H1 (cell line): Measurements from ENCODE around the gene C9orf152. TPM values are rescaled to one million over a fixed set of nuclear protein-coding genes. Genes with fewer than 3 reads are reported as not detected.

Experiments used
- CTCF ChIA-PET: fragments of 300-600 bp; sonication (Branson Sonifier 250); formaldehyde crosslinking; loops from one replicate; lab custom pipeline; 2021; ENCODE audit not compliant: partially characterized antibody; lab: Charles Lee
- POLR2A ChIA-PET: fragments of 300-600 bp; sonication (Branson Sonifier 250); formaldehyde crosslinking; loops from one replicate; lab custom pipeline; 2021; ENCODE audit warnings: inconsistent platforms; ENCODE audit not compliant: partially characterized antibody; lab: Charles Lee
- DNase-seq, 2 experiments: peaks; one replicate each; pipeline versions ENCODE4 v3.0.0 to v3.0.0-alpha.2; 2010 to 2022; ENCODE audit warnings: low spot score in 2 of 2, low read depth in 1 of 2, mixed read lengths in 1 of 2
- FAIRE-seq: peaks from 2 replicates; lab custom pipeline; 2011; peaks lifted over from hg19 to GRCh38; lab: Jason Lieb, UNC
- H2AFZ ChIP-seq: 2 replicates; pipeline ENCODE4 v1.8.1; 2012; ENCODE audit warnings: low read length, inconsistent platforms
- H2AK5ac ChIP-seq: 2 replicates; pipeline ENCODE4 v1.6.1; 2013; ENCODE audit warnings: low read depth, low read length
- H2BK120ac ChIP-seq: replicated peaks from 2 replicates; pipeline ENCODE3; 2013; ENCODE audit warnings: low read depth, low read length, inconsistent platforms
- H2BK12ac ChIP-seq: 2 replicates; pipeline ENCODE4 v1.6.1; 2013; ENCODE audit warnings: low read depth, low read length
- H2BK15ac ChIP-seq: 2 replicates; pipeline ENCODE4 v1.6.1; 2013; ENCODE audit warnings: low read length
- H2BK20ac ChIP-seq: 2 replicates; pipeline ENCODE4 v1.6.1; 2013; ENCODE audit warnings: low read length
- H2BK5ac ChIP-seq: 2 replicates; pipeline ENCODE4 v1.6.1; 2013; ENCODE audit warnings: low read depth, low read length
- H3K14ac ChIP-seq: 2 replicates; pipeline ENCODE4 v1.6.1; 2013; ENCODE audit warnings: inconsistent platforms; ENCODE audit not compliant: insufficient read length
- H3K18ac ChIP-seq: 2 replicates; pipeline ENCODE4 v1.6.1; 2013; ENCODE audit warnings: low read length; ENCODE audit errors: extremely low read depth
- H3K23ac ChIP-seq: 2 replicates; pipeline ENCODE4 v1.6.1; 2013; ENCODE audit warnings: inconsistent platforms; ENCODE audit not compliant: insufficient read length
- H3K23me2 ChIP-seq: 2 replicates; pipeline ENCODE4 v1.6.1; 2013; ENCODE audit warnings: low read depth, low read length
- H3K27ac ChIP-seq: 2 replicates; pipeline ENCODE4 v1.6.1; 2011; ENCODE audit warnings: low read depth, low read length, inconsistent platforms
- H3K27me3 ChIP-seq, 4 experiments: replicated peaks in 1 of 4; 1 replicate in 1 of 4; 2 replicates in 3 of 4; pipeline versions ENCODE4 v1.6.1 to v1.8.1; 2011 to 2013; ENCODE audit warnings: low read length in 3 of 4, mild to moderate bottlenecking in 3 of 4, inconsistent platforms in 2 of 4, mixed read lengths in 2 of 4, moderate library complexity in 1 of 4; ENCODE audit not compliant: control insufficient read depth in 3 of 4, insufficient read depth in 3 of 4; ENCODE audit errors: extremely low read depth in 1 of 4
- H3K36me3 ChIP-seq, 4 experiments: 2 replicates each; pipeline versions ENCODE4 v1.6.1 to v1.8.1; 2011 to 2013; ENCODE audit warnings: mild to moderate bottlenecking in 4 of 4, low read length in 3 of 4, moderate library complexity in 2 of 4, control low read depth in 1 of 4, inconsistent platforms in 1 of 4; ENCODE audit not compliant: insufficient read depth in 4 of 4, control insufficient read depth in 2 of 4
- H3K4ac ChIP-seq: replicated peaks from 2 replicates; pipeline ENCODE3; 2013; ENCODE audit warnings: low read length, low read depth, mixed read lengths, inconsistent platforms; ENCODE audit not compliant: insufficient read length
- H3K4me1 ChIP-seq, 4 experiments: replicated peaks in 1 of 4; 1 replicate in 1 of 4; 2 replicates in 3 of 4; pipeline versions ENCODE4 v1.6.1 to v1.8.1; 2011 to 2013; ENCODE audit warnings: low read length in 3 of 4, inconsistent platforms in 2 of 4, mixed read lengths in 1 of 4; ENCODE audit not compliant: insufficient read depth in 4 of 4, control insufficient read depth in 3 of 4
- H3K4me2 ChIP-seq, 2 experiments: 2 replicates each; pipeline versions ENCODE4 v1.6.1 to v1.8.1; 2011 to 2013; ENCODE audit warnings: low read depth in 2 of 2, low read length in 2 of 2, control low read depth in 1 of 2, inconsistent platforms in 1 of 2, mild to moderate bottlenecking in 1 of 2; ENCODE audit not compliant: insufficient read depth in 1 of 2
- H3K4me3 ChIP-seq, 4 experiments: fragments of 200-600, 300-600 bp in 1 of 4; sonication (generic), shearing (Covaris generic), sonication (Bioruptor Twin) in 1 of 4; 2 replicates each; pipeline versions ENCODE4 v1.5.1 to v1.8.1; 2011 to 2016; ENCODE audit warnings: low read length in 4 of 4, low read depth in 3 of 4, control low read depth in 2 of 4, inconsistent platforms in 2 of 4, mild to moderate bottlenecking in 2 of 4, mixed read lengths in 1 of 4, moderate library complexity in 1 of 4; ENCODE audit not compliant: insufficient read depth in 2 of 4; ENCODE audit errors: extremely low read depth in 1 of 4
- H3K56ac ChIP-seq: replicated peaks from 2 replicates; pipeline ENCODE3; 2013; ENCODE audit warnings: low read depth, mild to moderate bottlenecking, mixed read lengths, low read length, inconsistent platforms; ENCODE audit not compliant: insufficient read length
- H3K79me1 ChIP-seq: 2 replicates; pipeline ENCODE4 v1.6.1; 2013; ENCODE audit warnings: low read depth, low read length, control low read depth
- H3K79me2 ChIP-seq, 2 experiments: 2 replicates each; pipeline versions ENCODE4 v1.6.1 to v1.8.1; 2012 to 2013; ENCODE audit warnings: low read length in 2 of 2, mild to moderate bottlenecking in 2 of 2, inconsistent platforms in 1 of 2; ENCODE audit not compliant: insufficient read depth in 2 of 2, control insufficient read depth in 1 of 2
- H3K9ac ChIP-seq, 4 experiments: replicated peaks in 1 of 4; 1 replicate in 1 of 4; 2 replicates in 3 of 4; pipeline versions ENCODE4 v1.6.1 to v1.8.1; 2011 to 2013; ENCODE audit warnings: low read depth in 3 of 4, low read length in 3 of 4, control low read depth in 2 of 4, mild to moderate bottlenecking in 2 of 4, moderate library complexity in 2 of 4, inconsistent platforms in 1 of 4; ENCODE audit errors: extremely low read depth in 1 of 4
- H3K9me3 ChIP-seq, 2 experiments: 2 replicates each; pipeline versions ENCODE4 v1.6.1 to v1.8.1; 2012 to 2013; ENCODE audit warnings: mild to moderate bottlenecking in 2 of 2, moderate library complexity in 2 of 2, control low read depth in 1 of 2, inconsistent platforms in 1 of 2, low read depth in 1 of 2, low read length in 1 of 2, mixed read lengths in 1 of 2; ENCODE audit not compliant: insufficient read depth in 2 of 2
- H4K20me1 ChIP-seq, 2 experiments: replicated peaks in 1 of 2; 2 replicates each; pipeline versions ENCODE3 to v1.8.1; 2011 to 2013; ENCODE audit warnings: inconsistent platforms in 2 of 2, low read length in 2 of 2, mild to moderate bottlenecking in 1 of 2; ENCODE audit not compliant: insufficient read depth in 2 of 2, control insufficient read depth in 1 of 2
- H4K5ac ChIP-seq: 2 replicates; pipeline ENCODE4 v1.6.1; 2013; ENCODE audit warnings: low read length, low read depth, mixed read lengths, inconsistent platforms; ENCODE audit not compliant: insufficient read length
- H4K8ac ChIP-seq: 2 replicates; pipeline ENCODE4 v1.8.0; 2013; ENCODE audit warnings: mild to moderate bottlenecking, moderate library complexity, low read length, inconsistent platforms; ENCODE audit not compliant: insufficient read depth; ENCODE audit errors: extremely low read depth
- H4K91ac ChIP-seq: replicated peaks from 2 replicates; pipeline ENCODE3; 2013; ENCODE audit warnings: low read length, mixed read lengths, inconsistent platforms; ENCODE audit not compliant: insufficient read length
- EP300 ChIP-seq, 2 experiments: IDR thresholded peaks; 1 replicate in 1 of 2; 2 replicates in 1 of 2; pipeline ENCODE4 v1.6.1; 2011 to 2012; ENCODE audit warnings: low read depth in 2 of 2, low read length in 2 of 2, mild to moderate bottlenecking in 2 of 2, borderline replicate concordance in 1 of 2, inconsistent platforms in 1 of 2, moderate library complexity in 1 of 2
- JUN ChIP-seq: IDR thresholded peaks from 2 replicates; pipeline ENCODE4 v1.6.1; 2011; ENCODE audit warnings: low read depth, mild to moderate bottlenecking, improper control_type of control experiment, low read length
- KDM4A ChIP-seq: IDR thresholded peaks from one replicate; pipeline ENCODE4 v1.7.1; 2012; ENCODE audit warnings: low read depth, mild to moderate bottlenecking, moderate library complexity, low read length, inconsistent platforms; ENCODE audit not compliant: severe bottlenecking
- NRF1 ChIP-seq: IDR thresholded peaks from 2 replicates; pipeline ENCODE4 v1.6.1; 2011; ENCODE audit warnings: mild to moderate bottlenecking, low read depth, low read length, improper control_type of control experiment
- POLR2AphosphoS5 ChIP-seq: IDR thresholded peaks from 2 replicates; pipeline ENCODE4 v1.6.1; 2011; ENCODE audit warnings: low read depth, low read length
- SAP30 ChIP-seq: fragments of 300-600 bp; sonication (generic); IDR thresholded peaks from 2 replicates; pipeline ENCODE4 v1.7.1; 2012; ENCODE audit warnings: low read length, moderate library complexity, mild to moderate bottlenecking, inconsistent platforms; ENCODE audit not compliant: insufficient read depth, insufficient replicate concordance
- SUZ12 ChIP-seq: fragments of 200-600 bp; sonication (generic); IDR thresholded peaks from 2 replicates; pipeline ENCODE4 v1.6.1; 2012; ENCODE audit warnings: mild to moderate bottlenecking, inconsistent platforms, low read length, moderate library complexity, mixed read lengths
- TAF1 ChIP-seq: IDR thresholded peaks from 2 replicates; pipeline ENCODE4 v1.6.1; 2011; ENCODE audit warnings: mild to moderate bottlenecking, low read depth, low read length
- WGBS, 2 experiments: shearing (Covaris generic) in 1 of 2; methylation state at CpG; one replicate each; pipeline versions ENCODE4 v1.1.6 to v1.1.7; 2013 to 2015; ENCODE audit warnings: low lambda C conversion rate in 2 of 2, mixed read lengths in 2 of 2, inconsistent platforms in 1 of 2, low coverage in 1 of 2, missing lambda C conversion rate in 1 of 2; ENCODE audit not compliant: insufficient replicate concordance in 2 of 2, insufficient coverage in 1 of 2, insufficient read length in 1 of 2; ENCODE audit errors: extremely low coverage in 1 of 2, missing lambda C conversion rate in 1 of 2; 5-methylcytosine and 5-hydroxymethylcytosine counted together
- polyA plus RNA-seq, 7 experiments: library from polyadenylated mRNA; depleted of rRNA in 3 of 7; stranded (reverse) in 5 of 7; unstranded in 2 of 7; fragments of >200 nt in 5 of 7; fragments of 200-250 nt in 2 of 7; gene quantifications; 1 replicate in 5 of 7; 2 replicates in 1 of 7; 4 replicates in 1 of 7; pipeline versions ENCODE4 v1.2.1 to v1.2.3, GENCODE V29; 2011 to 2013; ENCODE audit warnings: missing spikeins in 2 of 7, mixed read lengths in 2 of 7
- total RNA-seq: library from RNA; stranded (reverse); fragmentation: NEBNext Ultra II Directional; extraction: Animal tissue kit (Norgen Biotek cat#: 25700); gene quantifications from 2 replicates; pipeline ENCODE4 v1.2.1, GENCODE V29; 2021

The C9orf152 gene
- total and polyA plus RNA-seq, 2 of the 8 experiments (the other 6 are each of a cell fraction or from before 2014, with no cell fraction given) = not detected

- Histone ChIP-seq H2BK20ac (no peak overlapping the region), H2AK5ac (no peak overlapping the region), H3K79me1 (no peaks in the 10 kb centered on the region), H2BK5ac (no peak overlapping the region), H3K23me2 (peaks cover 2% of the 10 kb centered on the region; the same call in 1 of the 2 replicates), H3K4me2 (no peak overlapping the region), H3K18ac (no peak overlapping the region), H3K4ac (no peak overlapping the region), H4K20me1 (peaks cover 0 to 2% of the 10 kb centered on the region in 2 experiments), H3K4me3 (no peak overlapping the region), H3K36me3 (0 out of 8 replicates have a peak, but pooled peaks cover 0 to 4% (median 0%) of the 10 kb centered on the region in 4 experiments), H4K91ac (no peak overlapping the region), H3K27ac (no peak overlapping the region), H3K23ac (no peak overlapping the region), H3K9me3 (no peaks in the 10 kb centered on the region), H3K9ac (no peak overlapping the region), H3K4me1 (0 out of 7 replicates have a peak, but pooled peaks cover 0 to 3% (median 0%) of the 10 kb centered on the region in 4 experiments), H3K14ac (no peak overlapping the region), H3K79me2 (no peaks in the 10 kb centered on the region; a peak in 1 of 4 replicates), H2AFZ (no peak overlapping the region), H3K27me3 (no peaks in the 10 kb centered on the region), H2BK120ac (no peak overlapping the region), H2BK15ac (no peak overlapping the region), H2BK12ac (no peak overlapping the region), H3K56ac (no peak overlapping the region), H4K8ac (no peak overlapping the region), H4K5ac (no peak overlapping the region)
- POLR2A ChIA-PET = no interaction called here
- CTCF ChIA-PET = interaction anchor here (0.6 to 0.7 kb wide), 3 partner anchors 41 to 701 kb away, joined by 3 to 4 read pairs (median 3); no protein-coding TSS in a partner anchor
- DNase-seq (no peak), FAIRE-seq (no peak)
- WGBS, 2 experiments = 82% methylated on average over 9 of the region's 9 CpGs; no CpG with 5 or more reads in 1 of the 2 experiments
- TF ChIP-seq SUZ12 = no peak
- TF ChIP-seq POLR2AphosphoS5 = 0 out of 2 replicates have a peak, but pooled peaks have one; percentile 31
- no peak for TF ChIP-seq TAF1
- TF ChIP-seq KDM4A = no peak
- TF ChIP-seq SAP30 = no peak
- TF ChIP-seq EP300 (IDR thresholded peaks at IDR 0.05; ENCODE audit: borderline replicate concordance in 1 of 2, low read depth in 2 of 2, low read length in 2 of 2) = no peak
- no peak for TF ChIP-seq JUN
- TF ChIP-seq NRF1 = no peak
Measured at GRCh38 chr9:110170357-110171257, 37.4 kb downstream of the C9orf152 start.
